Loucy (cell line): Measurements from ENCODE around the gene CDC37.

ENCODE experiments used
- H2AFZ ChIP-seq: fragments of 200-600 bp; sonication (generic); 2 replicates; pipeline ENCODE4 v1.6.0; 2016; ENCODE audit warnings: antibody characterized with exemption, mild to moderate bottlenecking, low read length, moderate library complexity
- H3F3A ChIP-seq: fragments of 200-600 bp; 2 replicates; pipeline ENCODE4 v1.6.0; 2016; ENCODE audit warnings: antibody characterized with exemption, low read depth, mild to moderate bottlenecking
- H3K27me3 ChIP-seq: fragments of 200-600 bp; sonication (generic); 2 replicates; pipeline ENCODE4 v1.6.1; 2014; ENCODE audit warnings: low read length, mild to moderate bottlenecking; ENCODE audit not compliant: insufficient read depth, poor library complexity, severe bottlenecking
- H3K36me3 ChIP-seq: fragments of 200-600 bp; sonication (generic); 2 replicates; pipeline ENCODE4 v1.6.1; 2016; ENCODE audit warnings: low read length; ENCODE audit not compliant: insufficient read depth
- H3K4me1 ChIP-seq: fragments of 200-600 bp; sonication (generic); 2 replicates; pipeline ENCODE4 v1.5.1; 2014; ENCODE audit warnings: low read length, mild to moderate bottlenecking; ENCODE audit not compliant: insufficient read depth, poor library complexity, severe bottlenecking
- H3K4me2 ChIP-seq: fragments of 200-600 bp; sonication (generic); 2 replicates; pipeline ENCODE4 v1.6.0; 2014; ENCODE audit warnings: antibody characterized with exemption, low read length, low read depth, mild to moderate bottlenecking; ENCODE audit not compliant: poor library complexity, severe bottlenecking
- H3K4me3 ChIP-seq: fragments of 200-600 bp; sonication (generic); 2 replicates; pipeline ENCODE4 v1.5.1; 2014; ENCODE audit warnings: low read length, mild to moderate bottlenecking, mixed read lengths; ENCODE audit not compliant: poor library complexity, severe bottlenecking
- H3K79me2 ChIP-seq: fragments of 200-600 bp; sonication (generic); 2 replicates; pipeline ENCODE4 v1.6.1; 2014; ENCODE audit warnings: low read length; ENCODE audit not compliant: insufficient read depth
- H3K9ac ChIP-seq: fragments of 200-600 bp; sonication (generic); 2 replicates; pipeline ENCODE4 v1.6.0; 2014; ENCODE audit warnings: mild to moderate bottlenecking, low read depth, low read length, moderate library complexity; ENCODE audit not compliant: poor library complexity, severe bottlenecking
- H3K9me2 ChIP-seq: fragments of 200-600 bp; sonication (generic); replicated peaks from 2 replicates; pipeline ENCODE4 v1.6.1; 2016; ENCODE audit warnings: low read depth, low read length, mixed read lengths
- H3K9me3 ChIP-seq: fragments of 200-600 bp; sonication (generic); 2 replicates; pipeline ENCODE4 v1.6.1; 2014; ENCODE audit warnings: mild to moderate bottlenecking, antibody characterized with exemption, low read length, low read depth; ENCODE audit not compliant: insufficient read depth
- H4K20me1 ChIP-seq: fragments of 200-600 bp; sonication (generic); 2 replicates; pipeline ENCODE4 v1.6.0; 2014; ENCODE audit warnings: antibody characterized with exemption, low read length, mild to moderate bottlenecking; ENCODE audit not compliant: insufficient read depth, poor library complexity, severe bottlenecking
- EZH2phosphoT487 ChIP-seq: fragments of 200-600 bp; IDR thresholded peaks from 2 replicates; pipeline ENCODE4 v1.6.1; 2018; ENCODE audit warnings: antibody characterized with exemption, mild to moderate bottlenecking, moderate library complexity, borderline replicate concordance
- TF ChIP-seq, protein P1 (sequence below): fragments of 200-600 bp; sonication (generic); conservative IDR thresholded peaks from 2 replicates; pipeline ENCODE4 v1.5.1; 2014; ENCODE audit warnings: mild to moderate bottlenecking, antibody characterized with exemption, low read length

CDC37 gene

DNA sequence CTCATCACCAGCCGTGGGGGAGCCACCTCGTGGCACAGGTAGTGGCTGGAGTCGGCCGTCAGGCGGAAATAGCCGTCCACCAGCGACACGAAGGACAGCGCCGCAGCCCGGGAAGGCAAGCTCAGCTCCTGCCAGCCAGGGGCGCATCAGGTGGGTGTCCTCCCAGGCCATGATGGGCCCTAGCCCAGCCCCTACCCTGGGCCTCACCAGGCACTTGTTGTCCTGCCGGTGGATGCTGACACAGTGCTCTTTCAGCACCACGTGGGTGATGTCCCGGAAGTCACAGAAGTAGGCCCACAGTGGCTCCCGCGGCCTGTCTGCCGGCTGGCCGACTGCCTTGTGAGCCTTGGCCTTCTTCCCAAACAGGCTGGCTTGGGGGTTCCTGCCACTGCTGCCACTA lies 38.7 kb downstream of the CDC37 start:
- TF ChIP-seq, protein P1, sequence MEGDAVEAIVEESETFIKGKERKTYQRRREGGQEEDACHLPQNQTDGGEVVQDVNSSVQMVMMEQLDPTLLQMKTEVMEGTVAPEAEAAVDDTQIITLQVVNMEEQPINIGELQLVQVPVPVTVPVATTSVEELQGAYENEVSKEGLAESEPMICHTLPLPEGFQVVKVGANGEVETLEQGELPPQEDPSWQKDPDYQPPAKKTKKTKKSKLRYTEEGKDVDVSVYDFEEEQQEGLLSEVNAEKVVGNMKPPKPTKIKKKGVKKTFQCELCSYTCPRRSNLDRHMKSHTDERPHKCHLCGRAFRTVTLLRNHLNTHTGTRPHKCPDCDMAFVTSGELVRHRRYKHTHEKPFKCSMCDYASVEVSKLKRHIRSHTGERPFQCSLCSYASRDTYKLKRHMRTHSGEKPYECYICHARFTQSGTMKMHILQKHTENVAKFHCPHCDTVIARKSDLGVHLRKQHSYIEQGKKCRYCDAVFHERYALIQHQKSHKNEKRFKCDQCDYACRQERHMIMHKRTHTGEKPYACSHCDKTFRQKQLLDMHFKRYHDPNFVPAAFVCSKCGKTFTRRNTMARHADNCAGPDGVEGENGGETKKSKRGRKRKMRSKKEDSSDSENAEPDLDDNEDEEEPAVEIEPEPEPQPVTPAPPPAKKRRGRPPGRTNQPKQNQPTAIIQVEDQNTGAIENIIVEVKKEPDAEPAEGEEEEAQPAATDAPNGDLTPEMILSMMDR, result no peak
- TF ChIP-seq EZH2phosphoT487, result no peak
- no peak overlapping the region for H2AFZ ChIP-seq
- no peaks in the 10 kb centered on the region for H4K20me1 ChIP-seq
- H3K4me3 ChIP-seq, result no peak overlapping the region
- no peaks in the 10 kb centered on the region for H3K79me2 ChIP-seq
- no peak overlapping the region for H3K9ac ChIP-seq
- H3K27me3 ChIP-seq, result no peaks in the 10 kb centered on the region
- no peak overlapping the region for H3K4me2 ChIP-seq
- no peaks in the 10 kb centered on the region for H3K9me3 ChIP-seq
- no peaks in the 10 kb centered on the region for H3K4me1 ChIP-seq
- H3K36me3 ChIP-seq, result peaks cover 84% of the 10 kb centered on the region; the same call in 1 of the 2 replicates
- H3F3A ChIP-seq, result no peaks in the 10 kb centered on the region
- no peaks in the 10 kb centered on the region for H3K9me2 ChIP-seq

DNA sequence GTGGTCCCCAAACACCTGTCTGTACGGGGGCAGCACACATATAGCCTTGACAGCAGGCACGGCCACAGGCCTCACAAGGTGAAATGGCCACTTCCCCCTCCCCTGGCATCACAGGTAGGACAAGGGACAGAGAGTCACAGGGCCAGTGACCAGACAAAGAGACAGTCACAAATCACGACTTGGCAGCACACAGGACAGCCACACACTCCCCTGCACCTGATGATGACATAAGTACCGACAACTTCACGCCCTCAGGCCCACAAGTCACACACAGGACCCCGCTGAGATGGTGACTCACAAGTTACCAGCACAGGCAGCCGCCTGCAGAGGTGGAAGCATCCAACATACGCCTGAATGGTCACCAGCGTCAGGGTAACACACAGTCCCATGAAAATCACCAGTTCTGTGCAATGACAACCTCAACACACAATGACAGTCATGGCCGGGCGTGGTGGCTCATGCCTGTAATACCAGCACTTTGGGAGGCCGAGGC lies 39.5 kb downstream of the CDC37 start:
- Histone ChIP-seq H3K36me3 (peaks cover 81% of the 10 kb centered on the region; the same call in 1 of the 2 replicates), H3K9ac (no peak overlapping the region)

DNA sequence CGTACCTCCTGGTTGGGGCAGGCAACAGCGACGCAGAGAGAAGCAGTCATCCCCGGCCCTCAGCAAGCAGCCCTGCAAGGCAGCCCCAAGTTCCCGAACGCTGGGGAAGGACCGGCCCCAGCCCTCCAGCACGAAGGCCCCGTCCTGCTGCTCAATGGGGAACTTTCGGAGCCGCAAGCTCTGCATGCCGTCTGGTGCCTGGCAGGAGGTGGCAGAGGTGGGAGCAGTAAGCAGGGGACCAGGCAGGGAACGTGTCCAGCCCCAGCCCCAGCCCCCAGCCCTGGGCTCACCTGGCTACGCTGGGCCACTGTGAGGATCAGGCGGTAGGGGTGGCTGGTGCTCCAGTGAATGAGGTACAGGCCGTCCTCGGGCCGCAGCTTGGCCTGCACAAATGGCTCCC lies 41.1 kb downstream of the CDC37 start:
- Histone ChIP-seq H3K27me3 (no peaks in the 10 kb centered on the region), H3K36me3 (peaks cover 75% of the 10 kb centered on the region; the same call in 1 of the 2 replicates)
- TF ChIP-seq EZH2phosphoT487, result no peak
- TF ChIP-seq, protein P1, result no peak

More for the DNA sequence above, 39.5 kb downstream of the CDC37 start:
- no peak overlapping the region for H3K4me3 ChIP-seq
- no peak overlapping the region for H2AFZ ChIP-seq
- H3F3A ChIP-seq, result no peaks in the 10 kb centered on the region
- no peaks in the 10 kb centered on the region for H3K9me2 ChIP-seq
- H3K4me2 ChIP-seq, result no peak overlapping the region
- no peaks in the 10 kb centered on the region for H3K9me3 ChIP-seq
- TF ChIP-seq EZH2phosphoT487, result no peak
- TF ChIP-seq, protein P1, result no peak
- H3K27me3 ChIP-seq, result no peaks in the 10 kb centered on the region
- no peaks in the 10 kb centered on the region for H4K20me1 ChIP-seq
- H3K79me2 ChIP-seq, result no peaks in the 10 kb centered on the region
- H3K4me1 ChIP-seq, result no peaks in the 10 kb centered on the region

More for the DNA sequence above, 41.1 kb downstream of the CDC37 start:
- Histone ChIP-seq H3K9me2 (no peaks in the 10 kb centered on the region), H3K9me3 (no peaks in the 10 kb centered on the region), H3K4me1 (no peaks in the 10 kb centered on the region), H2AFZ (no peak overlapping the region), H3K9ac (no peak overlapping the region), H4K20me1 (no peaks in the 10 kb centered on the region), H3F3A (no peaks in the 10 kb centered on the region), H3K4me3 (no peak overlapping the region), H3K4me2 (no peak overlapping the region), H3K79me2 (no peaks in the 10 kb centered on the region)
